ENCODE data around the gene NIPBL. TPM values are rescaled to one million over a fixed set of nuclear protein-coding genes. Genes with fewer than 3 reads are reported as not detected.

The NIPBL gene
- total and polyA plus RNA-seq, 4 experiments from 2014 or later, result 3.8 to 110 (median 74.4) TPM

DNA sequence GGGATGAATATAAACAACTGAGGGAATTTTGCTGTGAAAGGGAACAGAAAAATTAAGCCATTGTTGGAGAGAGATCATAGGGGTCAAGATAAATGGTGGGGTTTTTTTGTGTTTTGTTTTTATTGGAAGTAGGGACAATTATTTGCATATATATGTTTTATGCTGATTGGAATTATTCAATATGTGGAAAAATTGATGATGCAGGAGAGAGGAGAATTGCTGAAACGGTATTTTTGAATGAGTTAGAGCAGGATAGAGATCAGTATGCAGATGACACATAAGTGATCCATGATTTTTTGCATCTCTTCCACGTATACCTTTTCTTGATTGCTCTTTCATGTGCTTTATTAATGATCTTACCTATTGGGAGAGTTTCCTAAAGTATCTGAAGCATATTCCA is 67.5 kb downstream of the NIPBL start:
- no peaks in the 10 kb centered on the region for H3K36me3 ChIP-seq (ENCODE audit: insufficient read depth, low read length)
- no peak overlapping the region for H3K27ac ChIP-seq (ENCODE audit: low read depth, low read length)
- intact Hi-C loops (cut with micrococcal nuclease), result loop anchor here (1.0 to 2.0 kb wide), 4 partner anchors 21 to 215 kb away; no protein-coding TSS in a partner anchor
- ChIA-PET CTCF (ENCODE audit: partially characterized antibody) (interaction anchor here (0.6 to 2.9 kb wide), 3 partner anchors 14 to 204 kb away, joined by 3 to 11 read pairs (median 3); no protein-coding TSS in a partner anchor), POLR2A (ENCODE audit: partially characterized antibody) (interaction anchor here (0.8 kb wide), 1 partner anchor 68 kb away, joined by 3 read pairs; no protein-coding TSS in a partner anchor)
- no peak overlapping the region for H3K4me3 ChIP-seq (ENCODE audit: low read length in 2 of 2)
- Mint-ChIP-seq H3K4me3 (no peak overlapping the region), H3K9me3 (no peaks in the 10 kb centered on the region), H3K36me3 (peaks cover 0 to 2% of the 10 kb centered on the region in 2 donors), H3K27ac (peak overlapping the region in 2 of 7 donors; percentile 17 to 21), H3K27me3 (no peaks in the 10 kb centered on the region), H3K4me1 (peaks cover 37 to 59% (median 50%) of the 10 kb centered on the region in 4 donors)
- no peak for DNase-seq
- no peaks in the 10 kb centered on the region for H3K9me3 ChIP-seq (ENCODE audit: control insufficient read depth in 1 of 2, low read length in 2 of 2)
- no peaks in the 10 kb centered on the region for H3K27me3 ChIP-seq (ENCODE audit: insufficient read depth, low read length)
- peaks cover 34% of the 10 kb centered on the region for H3K4me1 ChIP-seq (ENCODE audit: insufficient read depth, low read length)

DNA sequence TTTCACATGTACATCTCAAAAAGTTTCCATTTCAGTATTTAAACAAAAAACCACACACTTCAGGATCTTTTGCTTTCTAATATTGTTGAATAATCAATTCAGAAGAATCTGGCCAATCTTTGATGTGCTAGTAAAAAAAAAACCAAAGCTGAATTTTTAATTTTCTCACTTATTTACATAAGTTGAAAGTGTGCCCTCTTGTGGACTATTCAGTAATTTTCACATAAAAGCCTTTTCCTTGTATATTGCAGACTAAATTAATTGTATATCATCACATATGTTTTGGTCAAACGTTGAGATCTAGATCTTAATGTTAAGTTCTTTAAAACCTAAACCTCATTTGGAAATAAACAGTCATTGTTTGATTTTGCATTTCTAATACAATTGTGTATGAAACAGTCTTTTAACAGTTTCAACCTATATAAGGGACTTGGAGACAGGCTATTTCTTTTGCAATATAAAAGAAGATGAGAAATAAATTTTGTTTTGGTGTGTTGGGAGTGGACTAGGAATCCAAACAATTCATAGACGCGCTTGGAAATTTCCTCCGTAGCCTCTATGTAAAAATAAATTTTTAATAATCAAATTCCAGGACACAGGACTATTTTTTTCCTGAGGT is 68.1 kb downstream of the NIPBL start:
- intact Hi-C loops (cut with micrococcal nuclease), result loop anchor here (1.0 to 2.0 kb wide), 4 partner anchors 20 to 216 kb away; no protein-coding TSS in a partner anchor
- H3K9me3 Mint-ChIP-seq, result no peaks in the 10 kb centered on the region
- H3K4me1 Mint-ChIP-seq, result peaks cover 35 to 53% (median 48%) of the 10 kb centered on the region in 4 donors
- no peaks in the 10 kb centered on the region for H3K9me3 ChIP-seq (ENCODE audit: control insufficient read depth in 1 of 2, low read length in 2 of 2)
- H3K27ac ChIP-seq (ENCODE audit: low read depth, low read length), result no peak overlapping the region
- H3K4me3 ChIP-seq (ENCODE audit: low read length in 2 of 2), result no peak overlapping the region
- no peaks in the 10 kb centered on the region for H3K36me3 ChIP-seq (ENCODE audit: insufficient read depth, low read length)
- H3K27me3 ChIP-seq (ENCODE audit: insufficient read depth, low read length), result no peaks in the 10 kb centered on the region
- H3K4me3 Mint-ChIP-seq, result peak overlapping the region in 1 of 8 donors; percentile 4
- H3K27ac Mint-ChIP-seq, result peak overlapping the region in 1 of 7 donors; percentile 41
- peaks cover 27% of the 10 kb centered on the region for H3K4me1 ChIP-seq (ENCODE audit: insufficient read depth, low read length)
- ChIA-PET POLR2A (ENCODE audit: partially characterized antibody) (interaction anchor here (0.8 kb wide), 1 partner anchor 69 kb away, joined by 3 read pairs; no protein-coding TSS in a partner anchor), CTCF (ENCODE audit: partially characterized antibody) (interaction anchor here (0.6 to 2.9 kb wide), 4 partner anchors 10 to 205 kb away, joined by 3 to 11 read pairs (median 3); no protein-coding TSS in a partner anchor)
- peaks cover 0 to 2% of the 10 kb centered on the region in 2 donors for H3K36me3 Mint-ChIP-seq
- peak in 4 of 5 donors; percentile 35 to 57 (median 46) for DNase-seq
- no peaks in the 10 kb centered on the region for H3K27me3 Mint-ChIP-seq

DNA sequence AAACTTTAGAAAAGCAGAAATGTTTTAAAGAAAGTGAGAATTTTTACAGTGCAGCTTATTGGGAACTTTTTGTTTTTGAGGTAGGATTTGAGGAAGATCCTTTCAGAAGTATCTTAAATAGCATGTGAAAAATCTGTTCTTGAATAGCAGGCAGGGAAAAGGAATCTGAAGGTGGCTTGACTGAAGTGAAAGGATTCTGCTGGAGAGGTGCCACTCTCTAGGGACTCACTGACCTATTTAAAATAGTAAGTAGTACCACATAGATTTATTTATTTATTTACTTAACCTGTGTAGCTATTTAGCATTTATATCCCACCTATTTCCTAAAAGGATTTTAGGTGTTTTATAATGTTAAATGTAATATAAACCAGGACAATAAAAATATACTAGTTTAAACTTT is 69.1 kb downstream of the NIPBL start:
- no peak overlapping the region for H3K4me3 ChIP-seq (ENCODE audit: low read length in 2 of 2)
- no peak overlapping the region for H3K4me3 Mint-ChIP-seq
- H3K4me1 Mint-ChIP-seq, result peaks cover 35 to 53% (median 51%) of the 10 kb centered on the region in 4 donors
- POLR2A ChIA-PET (ENCODE audit: partially characterized antibody), result interaction anchor here (2.2 kb wide), 1 partner anchor 69 kb away, joined by 9 read pairs; the partner anchor contains the start of gene NIPBL
- H3K27me3 ChIP-seq (ENCODE audit: insufficient read depth, low read length), result no peaks in the 10 kb centered on the region
- no peaks in the 10 kb centered on the region for H3K9me3 ChIP-seq (ENCODE audit: control insufficient read depth in 1 of 2, low read length in 2 of 2)
- H3K27ac Mint-ChIP-seq, result peak overlapping the region in 1 of 7 donors; percentile 37
- CTCF ChIA-PET (ENCODE audit: partially characterized antibody), result interaction anchor here (0.7 to 2.9 kb wide), 9 partner anchors 9 to 255 kb away, joined by 3 to 11 read pairs (median 3); no protein-coding TSS in a partner anchor
- DNase-seq, result no peak
- peaks cover 30% of the 10 kb centered on the region for H3K4me1 ChIP-seq (ENCODE audit: insufficient read depth, low read length)
- intact Hi-C loops (cut with micrococcal nuclease), result loop anchor here (2.0 kb wide), 2 partner anchors 19 to 217 kb away; no protein-coding TSS in a partner anchor
- no peak overlapping the region for H3K27ac ChIP-seq (ENCODE audit: low read depth, low read length)
- H3K36me3 Mint-ChIP-seq, result peaks cover 0 to 2% of the 10 kb centered on the region in 2 donors
- no peaks in the 10 kb centered on the region for H3K9me3 Mint-ChIP-seq
- H3K36me3 ChIP-seq (ENCODE audit: insufficient read depth, low read length), result no peaks in the 10 kb centered on the region
- H3K27me3 Mint-ChIP-seq, result no peaks in the 10 kb centered on the region

DNA sequence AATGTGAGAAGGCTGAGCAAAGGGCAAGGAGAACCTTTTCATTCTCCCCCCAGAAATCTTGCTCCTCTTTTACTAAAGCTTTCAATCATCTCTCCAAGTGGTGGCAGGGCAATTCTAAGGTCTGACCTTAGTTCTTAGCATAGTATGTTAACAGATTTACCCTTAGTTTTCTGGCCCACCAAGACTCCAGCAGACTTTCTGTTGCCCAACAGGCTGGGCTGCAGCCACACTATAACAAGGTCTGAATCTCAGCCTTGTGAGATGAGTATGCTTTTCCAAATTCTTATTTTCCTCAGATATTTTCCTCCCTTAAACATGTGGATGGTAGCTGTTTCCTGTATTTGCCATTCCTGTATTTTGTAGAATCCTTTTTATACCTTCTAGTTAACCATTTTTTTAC is 69.5 kb downstream of the NIPBL start:
- DNase-seq, result no peak
- H3K27ac ChIP-seq (ENCODE audit: low read depth, low read length), result no peak overlapping the region
- Mint-ChIP-seq H3K27ac (no peak overlapping the region), H3K9me3 (no peaks in the 10 kb centered on the region), H3K4me1 (peaks cover 38 to 55% (median 52%) of the 10 kb centered on the region in 4 donors), H3K27me3 (no peaks in the 10 kb centered on the region), H3K36me3 (peaks cover 0 to 2% of the 10 kb centered on the region in 2 donors), H3K4me3 (peak overlapping the region in 1 of 8 donors; percentile 1)
- CTCF ChIA-PET (ENCODE audit: partially characterized antibody), result interaction anchor here (0.8 to 2.9 kb wide), 10 partner anchors 8 to 256 kb away, joined by 3 to 11 read pairs (median 4); partner anchors contain the start of gene NIPBL
- H3K27me3 ChIP-seq (ENCODE audit: insufficient read depth, low read length), result no peaks in the 10 kb centered on the region
- H3K36me3 ChIP-seq (ENCODE audit: insufficient read depth, low read length), result no peaks in the 10 kb centered on the region
- no peak overlapping the region for H3K4me3 ChIP-seq (ENCODE audit: low read length in 2 of 2)
- H3K9me3 ChIP-seq (ENCODE audit: control insufficient read depth in 1 of 2, low read length in 2 of 2), result no peaks in the 10 kb centered on the region
- H3K4me1 ChIP-seq (ENCODE audit: insufficient read depth, low read length), result peaks cover 34% of the 10 kb centered on the region
- intact Hi-C loops (cut with micrococcal nuclease), result no loop called here
- POLR2A ChIA-PET (ENCODE audit: partially characterized antibody), result interaction anchor here (2.2 kb wide), 1 partner anchor 69 kb away, joined by 9 read pairs; the partner anchor contains the start of gene NIPBL

DNA sequence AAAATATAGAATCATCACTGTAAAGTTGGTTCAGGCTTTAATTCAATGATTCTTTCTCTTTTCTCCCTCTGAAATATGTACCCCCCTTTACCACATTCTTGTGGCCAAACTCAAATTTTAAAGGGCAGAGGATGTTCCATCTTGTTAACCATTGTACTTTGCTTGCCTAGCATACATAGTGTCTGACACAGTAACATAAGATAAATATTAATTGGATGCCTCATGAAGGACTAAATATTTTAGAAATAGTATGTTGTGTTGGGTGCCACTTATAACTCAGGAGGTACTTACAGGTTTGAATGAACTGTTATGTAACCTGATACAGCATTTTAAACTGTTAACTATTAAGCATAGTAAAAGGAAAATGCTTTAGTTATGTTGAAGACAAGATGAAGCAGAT is 71.5 kb downstream of the NIPBL start:
- H3K27me3 ChIP-seq (ENCODE audit: insufficient read depth, low read length), result no peaks in the 10 kb centered on the region
- Mint-ChIP-seq H3K27ac (no peak overlapping the region), H3K4me1 (peaks cover 48 to 67% (median 62%) of the 10 kb centered on the region in 4 donors), H3K27me3 (no peaks in the 10 kb centered on the region), H3K9me3 (no peaks in the 10 kb centered on the region), H3K36me3 (peaks cover 0 to 2% of the 10 kb centered on the region in 2 donors), H3K4me3 (no peak overlapping the region)
- intact Hi-C loops (cut with micrococcal nuclease), result no loop called here
- POLR2A ChIA-PET (ENCODE audit: partially characterized antibody), result interaction anchor here (2.2 kb wide), 1 partner anchor 71 kb away, joined by 9 read pairs; the partner anchor contains the start of gene NIPBL
- CTCF ChIA-PET (ENCODE audit: partially characterized antibody), result interaction anchor here (1.0 to 1.4 kb wide), 2 partner anchors 203 to 218 kb away, joined by 3 read pairs; no protein-coding TSS in a partner anchor
- H3K9me3 ChIP-seq (ENCODE audit: control insufficient read depth in 1 of 2, low read length in 2 of 2), result no peaks in the 10 kb centered on the region
- DNase-seq, result no peak
- H3K36me3 ChIP-seq (ENCODE audit: insufficient read depth, low read length), result no peaks in the 10 kb centered on the region
- no peak overlapping the region for H3K27ac ChIP-seq (ENCODE audit: low read depth, low read length)
- peaks cover 43% of the 10 kb centered on the region for H3K4me1 ChIP-seq (ENCODE audit: insufficient read depth, low read length)
- no peak overlapping the region for H3K4me3 ChIP-seq (ENCODE audit: low read length in 2 of 2)

DNA sequence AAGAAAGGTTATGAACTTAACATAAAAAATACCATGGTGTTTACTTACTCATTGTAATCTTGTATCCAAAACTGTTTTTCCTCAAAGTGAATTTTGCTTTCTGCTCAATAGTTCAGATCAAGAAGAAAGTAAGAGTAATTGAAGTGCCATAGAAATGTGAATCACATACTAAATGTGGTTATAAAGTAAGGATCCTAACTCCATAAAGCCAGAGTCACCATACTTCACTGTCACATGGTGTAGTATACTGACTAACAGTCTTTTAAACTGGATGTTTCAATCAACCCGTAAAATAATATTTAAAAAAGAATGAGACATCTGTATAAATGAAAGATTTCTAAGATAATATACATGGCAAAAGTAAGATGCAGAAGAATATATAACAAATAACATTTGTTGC is 72.1 kb downstream of the NIPBL start:
- peaks cover 40% of the 10 kb centered on the region for H3K4me1 ChIP-seq (ENCODE audit: insufficient read depth, low read length)
- CTCF ChIA-PET (ENCODE audit: partially characterized antibody), result no interaction called here

DNA sequence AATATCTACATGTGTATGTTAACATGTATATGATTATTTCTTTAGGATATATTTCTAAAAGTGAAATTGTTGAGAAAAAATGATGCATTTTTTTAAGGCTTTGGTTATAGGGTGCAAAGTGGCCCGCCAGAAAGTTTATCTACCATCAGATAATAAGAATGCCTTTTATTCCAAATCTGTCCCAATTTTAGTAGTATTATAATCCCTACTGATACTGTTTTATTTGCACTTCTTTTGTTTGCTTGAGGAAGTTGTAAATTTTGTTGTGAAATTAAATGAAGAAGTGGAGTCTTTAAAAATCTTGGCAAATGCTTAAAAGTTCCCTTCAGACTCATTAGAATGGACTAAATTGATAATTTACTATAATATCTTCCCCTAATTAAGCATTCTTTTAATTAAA is 73.0 kb downstream of the NIPBL start:
- Histone ChIP-seq H3K9me3 (ENCODE audit: control insufficient read depth in 1 of 2, low read length in 2 of 2) (no peaks in the 10 kb centered on the region), H3K27ac (ENCODE audit: low read depth, low read length) (no peak overlapping the region), H3K27me3 (ENCODE audit: insufficient read depth, low read length) (no peaks in the 10 kb centered on the region), H3K36me3 (ENCODE audit: insufficient read depth, low read length) (no peaks in the 10 kb centered on the region), H3K4me1 (ENCODE audit: insufficient read depth, low read length) (peaks cover 35% of the 10 kb centered on the region), H3K4me3 (ENCODE audit: low read length in 2 of 2) (no peak overlapping the region)
- no peaks in the 10 kb centered on the region for H3K9me3 Mint-ChIP-seq
- intact Hi-C loops (cut with micrococcal nuclease), result no loop called here
- no peak for DNase-seq
- no peaks in the 10 kb centered on the region for H3K27me3 Mint-ChIP-seq
- peaks cover 7 to 10% of the 10 kb centered on the region in 2 donors for H3K36me3 Mint-ChIP-seq
- POLR2A ChIA-PET (ENCODE audit: partially characterized antibody), result no interaction called here
- no peak overlapping the region for H3K4me3 Mint-ChIP-seq
- peaks cover 43 to 59% (median 51%) of the 10 kb centered on the region in 4 donors for H3K4me1 Mint-ChIP-seq
- CTCF ChIA-PET (ENCODE audit: partially characterized antibody), result no interaction called here
- no peak overlapping the region for H3K27ac Mint-ChIP-seq

More for the DNA sequence above, 72.1 kb downstream of the NIPBL start:
- H3K9me3 ChIP-seq (ENCODE audit: control insufficient read depth in 1 of 2, low read length in 2 of 2), result no peaks in the 10 kb centered on the region
- Mint-ChIP-seq H3K4me1 (peaks cover 48 to 63% (median 58%) of the 10 kb centered on the region in 4 donors), H3K36me3 (peaks cover 0 to 2% of the 10 kb centered on the region in 2 donors), H3K27me3 (no peaks in the 10 kb centered on the region), H3K27ac (no peak overlapping the region), H3K4me3 (no peak overlapping the region), H3K9me3 (no peaks in the 10 kb centered on the region)
- H3K36me3 ChIP-seq (ENCODE audit: insufficient read depth, low read length), result no peaks in the 10 kb centered on the region
- H3K4me3 ChIP-seq (ENCODE audit: low read length in 2 of 2), result no peak overlapping the region
- no peaks in the 10 kb centered on the region for H3K27me3 ChIP-seq (ENCODE audit: insufficient read depth, low read length)
- POLR2A ChIA-PET (ENCODE audit: partially characterized antibody), result no interaction called here
- intact Hi-C loops (cut with micrococcal nuclease), result no loop called here
- H3K27ac ChIP-seq (ENCODE audit: low read depth, low read length), result no peak overlapping the region
- DNase-seq, result no peak
